HEK293 (cell line): ENCODE measurements around the gene SLC28A3.

Experiments used
- CTCF ChIA-PET: fragments of 350-600 bp; formaldehyde crosslinking; extraction: SDS; loops from one replicate; lab custom pipeline; 2021; ENCODE audit warnings: antibody characterized with exemption; lab: Yijun Ruan, JAX
- POLR2A ChIA-PET: fragments of 300-600 bp; formaldehyde crosslinking; extraction: SDS; loops from one replicate; lab custom pipeline; 2020; ENCODE audit warnings: antibody characterized with exemption, inconsistent platforms; lab: Yijun Ruan, JAX
- H3K27ac ChIP-seq: fragments of 200-500 bp; sonication (Bioruptor generic); 2 replicates; pipeline ENCODE4 v1.5.1; 2014; ENCODE audit warnings: low read depth, low read length, control low read depth, inconsistent platforms; ENCODE audit errors: extremely low read depth
- H3K36me3 ChIP-seq, 2 experiments: fragments of 200-500 bp in 1 of 2; sonication (Bioruptor generic) in 1 of 2; 1 replicate in 1 of 2; 2 replicates in 1 of 2; pipeline ENCODE4 v1.5.1; 2014 to 2017; ENCODE audit warnings: inconsistent platforms in 2 of 2, low read length in 2 of 2; ENCODE audit not compliant: control insufficient read depth in 2 of 2, insufficient read depth in 1 of 2
- H3K4me1 ChIP-seq: fragments of 200-500 bp; sonication (Bioruptor generic); 2 replicates; pipeline ENCODE4 v1.5.1; 2014; ENCODE audit warnings: mild to moderate bottlenecking, low read length, inconsistent platforms; ENCODE audit not compliant: control insufficient read depth, insufficient read depth
- H3K4me3 ChIP-seq: 2 replicates; pipeline ENCODE4 v1.5.1; 2011; ENCODE audit warnings: low read depth, mild to moderate bottlenecking, control low read depth, low read length, moderate library complexity
- H3K9me3 ChIP-seq: fragments of 200-500 bp; sonication (Bioruptor generic); 2 replicates; pipeline ENCODE4 v1.5.1; 2014; ENCODE audit warnings: low read depth, low read length, inconsistent platforms; ENCODE audit not compliant: control insufficient read depth, insufficient read depth
- EGR2 ChIP-seq: fragments of 450-650 bp; formaldehyde crosslinking; IDR thresholded peaks from 2 replicates; pipeline ENCODE4 v1.5.1; 2016; ENCODE audit warnings: low read depth, missing biosample characterization, missing genetic modification characterization
- GLI2 ChIP-seq: fragments of 450-650 bp; formaldehyde crosslinking; IDR thresholded peaks from 2 replicates; pipeline ENCODE4; 2017; ENCODE audit warnings: missing biosample characterization, missing genetic modification characterization, low read depth, borderline replicate concordance
- GLI4 ChIP-seq: fragments of 450-650 bp; formaldehyde crosslinking; IDR thresholded peaks from 2 replicates; pipeline ENCODE4 v1.5.1; 2016; ENCODE audit warnings: missing biosample characterization, missing genetic modification characterization
- KLF7 ChIP-seq: fragments of 450-650 bp; formaldehyde crosslinking; IDR thresholded peaks from 2 replicates; pipeline ENCODE4 v1.5.1; 2016; ENCODE audit warnings: missing biosample characterization, missing genetic modification characterization, borderline replicate concordance
- SCRT1 ChIP-seq: fragments of 450-650 bp; formaldehyde crosslinking; IDR thresholded peaks from 2 replicates; pipeline ENCODE4 v1.5.1; 2016; ENCODE audit warnings: missing biosample characterization, missing genetic modification characterization, borderline replicate concordance
- SP3 ChIP-seq: fragments of 450-650 bp; formaldehyde crosslinking; IDR thresholded peaks from 2 replicates; pipeline ENCODE4 v1.5.1; 2016; ENCODE audit warnings: missing biosample characterization, missing genetic modification characterization
- SP7 ChIP-seq: fragments of 450-650 bp; formaldehyde crosslinking; IDR thresholded peaks from 2 replicates; pipeline ENCODE4 v1.5.1; 2016; ENCODE audit warnings: missing biosample characterization, missing genetic modification characterization
- ZEB2 ChIP-seq: fragments of 450-650 bp; formaldehyde crosslinking; IDR thresholded peaks from 2 replicates; pipeline ENCODE4 v1.5.1; 2016; ENCODE audit warnings: missing biosample characterization, missing genetic modification characterization
- ZNF211 ChIP-seq: fragments of 450-650 bp; formaldehyde crosslinking; IDR thresholded peaks from 2 replicates; pipeline ENCODE4 v1.5.1; 2016; ENCODE audit warnings: low read depth, missing biosample characterization, missing genetic modification characterization
- ZNF433 ChIP-seq: fragments of 450-650 bp; formaldehyde crosslinking; IDR thresholded peaks from 2 replicates; pipeline ENCODE4 v1.5.1; 2016; ENCODE audit warnings: missing biosample characterization, missing genetic modification characterization, low read depth
- ZNF473 ChIP-seq: fragments of 450-650 bp; formaldehyde crosslinking; IDR thresholded peaks from 2 replicates; pipeline ENCODE4 v1.5.1; 2017; ENCODE audit warnings: missing biosample characterization, missing genetic modification characterization
- ZNF626 ChIP-seq: fragments of 450-650 bp; sonication (Bioruptor Pico); formaldehyde crosslinking; IDR thresholded peaks from 2 replicates; pipeline ENCODE4 v1.5.1; 2018; ENCODE audit warnings: missing biosample characterization, missing genetic modification characterization, inconsistent platforms
- ZNF660 ChIP-seq: fragments of 450-650 bp; IDR thresholded peaks from 2 replicates; pipeline ENCODE4 v1.5.1; 2018; ENCODE audit warnings: missing biosample characterization, mild to moderate bottlenecking, missing genetic modification characterization
- ZNF747 ChIP-seq: fragments of 450-650 bp; formaldehyde crosslinking; IDR thresholded peaks from 2 replicates; pipeline ENCODE4 v1.5.1; 2016; ENCODE audit warnings: missing biosample characterization, missing genetic modification characterization
- ZNF777 ChIP-seq: fragments of 450-650 bp; formaldehyde crosslinking; IDR thresholded peaks from 2 replicates; pipeline ENCODE4 v1.5.1; 2017; ENCODE audit warnings: missing biosample characterization, missing genetic modification characterization, borderline replicate concordance
- ZNF837 ChIP-seq: fragments of 450-650 bp; formaldehyde crosslinking; IDR thresholded peaks from 2 replicates; pipeline ENCODE4 v1.5.1; 2016; ENCODE audit warnings: missing biosample characterization, missing genetic modification characterization
- ZSCAN23 ChIP-seq: fragments of 450-650 bp; formaldehyde crosslinking; IDR thresholded peaks from 2 replicates; pipeline ENCODE4 v1.5.1; 2016; ENCODE audit warnings: missing biosample characterization, missing genetic modification characterization
- TF ChIP-seq, protein P1 (sequence below): fragments of 450-650 bp; formaldehyde crosslinking; IDR thresholded peaks from 2 replicates; pipeline ENCODE4 v1.5.1; 2016; ENCODE audit warnings: missing biosample characterization, missing genetic modification characterization
- TF ChIP-seq, protein P2 (sequence below): fragments of 450-650 bp; formaldehyde crosslinking; IDR thresholded peaks from 2 replicates; pipeline ENCODE4 v1.5.1; 2016; ENCODE audit warnings: missing biosample characterization, missing genetic modification characterization
- TF ChIP-seq, protein P3 (sequence below): fragments of 450-650 bp; IDR thresholded peaks from 2 replicates; pipeline ENCODE4 v1.5.1; 2018; ENCODE audit warnings: missing biosample characterization, mild to moderate bottlenecking, missing genetic modification characterization
- TF ChIP-seq, protein P4 (sequence below): fragments of 450-650 bp; formaldehyde crosslinking; IDR thresholded peaks from 2 replicates; pipeline ENCODE4 v1.5.1; 2016; ENCODE audit warnings: missing biosample characterization, missing genetic modification characterization
- TF ChIP-seq, protein P5 (sequence below): fragments of 450-650 bp; formaldehyde crosslinking; IDR thresholded peaks from 2 replicates; pipeline ENCODE4 v1.5.1; 2016; ENCODE audit warnings: missing biosample characterization, missing genetic modification characterization

Gene SLC28A3

DNA sequence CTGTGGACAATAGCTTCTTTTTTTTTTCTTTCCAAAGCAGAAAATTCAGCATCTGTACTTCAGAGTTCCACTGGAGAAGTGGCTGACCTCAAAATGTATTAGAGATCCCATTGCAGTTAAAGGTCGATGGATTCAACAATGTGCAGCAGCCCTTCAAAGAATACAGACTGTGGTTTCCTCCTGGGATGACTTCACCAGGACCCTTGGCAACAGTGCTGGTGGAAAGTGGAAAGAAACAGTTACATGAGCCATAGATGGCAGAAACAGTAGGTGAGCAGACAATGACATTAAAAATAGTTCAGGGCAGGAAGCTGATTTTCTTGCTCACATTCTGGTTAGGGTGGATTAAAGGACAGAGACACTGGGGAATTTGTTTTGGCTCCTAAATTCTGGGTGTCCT is 62.4 kb downstream of the SLC28A3 start:
- POLR2A ChIA-PET: no interaction called here

DNA sequence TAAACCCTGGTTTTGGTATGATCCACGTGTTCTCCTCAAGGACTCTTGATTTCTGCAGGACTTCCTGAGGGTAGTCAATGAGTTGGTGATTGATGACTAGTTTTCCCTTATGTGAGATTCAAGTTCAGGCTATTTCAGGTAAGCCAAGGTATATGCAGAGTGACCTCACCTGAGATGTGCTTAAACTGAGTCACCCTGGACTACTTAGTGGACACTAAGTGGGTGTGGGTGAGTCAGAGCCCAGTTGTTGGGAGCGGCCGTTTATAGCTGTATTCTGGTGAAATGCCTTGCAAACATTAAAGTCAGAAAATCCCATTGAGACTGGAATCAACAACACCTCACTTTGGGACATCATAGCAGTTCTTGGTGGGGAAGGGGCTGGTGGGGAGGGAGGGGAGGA is 62.9 kb downstream of the SLC28A3 start:
- Histone ChIP-seq H3K36me3 (no peaks in the 10 kb centered on the region), H3K9me3 (no peaks in the 10 kb centered on the region)
- TF ChIP-seq, protein P1, sequence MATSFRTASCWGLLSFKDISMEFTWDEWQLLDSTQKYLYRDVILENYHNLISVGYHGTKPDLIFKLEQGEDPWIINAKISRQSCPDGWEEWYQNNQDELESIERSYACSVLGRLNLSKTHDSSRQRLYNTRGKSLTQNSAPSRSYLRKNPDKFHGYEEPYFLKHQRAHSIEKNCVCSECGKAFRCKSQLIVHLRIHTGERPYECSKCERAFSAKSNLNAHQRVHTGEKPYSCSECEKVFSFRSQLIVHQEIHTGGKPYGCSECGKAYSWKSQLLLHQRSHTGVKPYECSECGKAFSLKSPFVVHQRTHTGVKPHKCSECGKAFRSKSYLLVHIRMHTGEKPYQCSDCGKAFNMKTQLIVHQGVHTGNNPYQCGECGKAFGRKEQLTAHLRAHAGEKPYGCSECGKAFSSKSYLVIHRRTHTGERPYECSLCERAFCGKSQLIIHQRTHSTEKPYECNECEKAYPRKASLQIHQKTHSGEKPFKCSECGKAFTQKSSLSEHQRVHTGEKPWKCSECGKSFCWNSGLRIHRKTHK: no peak
- TF ChIP-seq, protein P2, sequence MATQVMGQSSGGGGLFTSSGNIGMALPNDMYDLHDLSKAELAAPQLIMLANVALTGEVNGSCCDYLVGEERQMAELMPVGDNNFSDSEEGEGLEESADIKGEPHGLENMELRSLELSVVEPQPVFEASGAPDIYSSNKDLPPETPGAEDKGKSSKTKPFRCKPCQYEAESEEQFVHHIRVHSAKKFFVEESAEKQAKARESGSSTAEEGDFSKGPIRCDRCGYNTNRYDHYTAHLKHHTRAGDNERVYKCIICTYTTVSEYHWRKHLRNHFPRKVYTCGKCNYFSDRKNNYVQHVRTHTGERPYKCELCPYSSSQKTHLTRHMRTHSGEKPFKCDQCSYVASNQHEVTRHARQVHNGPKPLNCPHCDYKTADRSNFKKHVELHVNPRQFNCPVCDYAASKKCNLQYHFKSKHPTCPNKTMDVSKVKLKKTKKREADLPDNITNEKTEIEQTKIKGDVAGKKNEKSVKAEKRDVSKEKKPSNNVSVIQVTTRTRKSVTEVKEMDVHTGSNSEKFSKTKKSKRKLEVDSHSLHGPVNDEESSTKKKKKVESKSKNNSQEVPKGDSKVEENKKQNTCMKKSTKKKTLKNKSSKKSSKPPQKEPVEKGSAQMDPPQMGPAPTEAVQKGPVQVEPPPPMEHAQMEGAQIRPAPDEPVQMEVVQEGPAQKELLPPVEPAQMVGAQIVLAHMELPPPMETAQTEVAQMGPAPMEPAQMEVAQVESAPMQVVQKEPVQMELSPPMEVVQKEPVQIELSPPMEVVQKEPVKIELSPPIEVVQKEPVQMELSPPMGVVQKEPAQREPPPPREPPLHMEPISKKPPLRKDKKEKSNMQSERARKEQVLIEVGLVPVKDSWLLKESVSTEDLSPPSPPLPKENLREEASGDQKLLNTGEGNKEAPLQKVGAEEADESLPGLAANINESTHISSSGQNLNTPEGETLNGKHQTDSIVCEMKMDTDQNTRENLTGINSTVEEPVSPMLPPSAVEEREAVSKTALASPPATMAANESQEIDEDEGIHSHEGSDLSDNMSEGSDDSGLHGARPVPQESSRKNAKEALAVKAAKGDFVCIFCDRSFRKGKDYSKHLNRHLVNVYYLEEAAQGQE (tag by site-specific recombination): no peak
- TF ChIP-seq, protein P3, sequence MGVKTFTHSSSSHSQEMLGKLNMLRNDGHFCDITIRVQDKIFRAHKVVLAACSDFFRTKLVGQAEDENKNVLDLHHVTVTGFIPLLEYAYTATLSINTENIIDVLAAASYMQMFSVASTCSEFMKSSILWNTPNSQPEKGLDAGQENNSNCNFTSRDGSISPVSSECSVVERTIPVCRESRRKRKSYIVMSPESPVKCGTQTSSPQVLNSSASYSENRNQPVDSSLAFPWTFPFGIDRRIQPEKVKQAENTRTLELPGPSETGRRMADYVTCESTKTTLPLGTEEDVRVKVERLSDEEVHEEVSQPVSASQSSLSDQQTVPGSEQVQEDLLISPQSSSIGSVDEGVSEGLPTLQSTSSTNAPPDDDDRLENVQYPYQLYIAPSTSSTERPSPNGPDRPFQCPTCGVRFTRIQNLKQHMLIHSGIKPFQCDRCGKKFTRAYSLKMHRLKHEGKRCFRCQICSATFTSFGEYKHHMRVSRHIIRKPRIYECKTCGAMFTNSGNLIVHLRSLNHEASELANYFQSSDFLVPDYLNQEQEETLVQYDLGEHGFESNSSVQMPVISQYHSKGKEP (tag by site-specific recombination): no peak
- TF ChIP-seq KLF7 (tag by site-specific recombination): no peak
- TF ChIP-seq ZNF433: no peak
- TF ChIP-seq, protein P4, sequence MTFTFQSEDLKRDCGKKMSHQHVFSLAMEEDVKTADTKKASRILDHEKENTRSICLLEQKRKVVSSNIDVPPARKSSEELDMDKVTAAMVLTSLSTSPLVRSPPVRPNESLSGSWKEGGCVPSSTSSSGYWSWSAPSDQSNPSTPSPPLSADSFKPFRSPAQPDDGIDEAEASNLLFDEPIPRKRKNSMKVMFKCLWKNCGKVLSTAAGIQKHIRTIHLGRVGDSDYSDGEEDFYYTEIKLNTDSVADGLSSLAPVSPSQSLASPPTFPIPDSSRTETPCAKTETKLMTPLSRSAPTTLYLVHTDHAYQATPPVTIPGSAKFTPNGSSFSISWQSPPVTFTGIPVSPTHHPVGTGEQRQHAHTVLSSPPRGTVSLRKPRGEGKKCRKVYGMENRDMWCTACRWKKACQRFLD (tag by site-specific recombination): no peak
- TF ChIP-seq ZEB2 (tag by site-specific recombination): no peak
- no peak for TF ChIP-seq ZNF747 (tag by site-specific recombination)
- TF ChIP-seq ZNF626 (tag by site-specific recombination): no peak
- TF ChIP-seq ZNF777 (tag by site-specific recombination): no peak
- TF ChIP-seq GLI2 (tag by site-specific recombination): no peak
- TF ChIP-seq ZSCAN23 (tag by site-specific recombination): no peak
- TF ChIP-seq SP7 (tag by site-specific recombination): no peak
- no peak for TF ChIP-seq ZNF473 (tag by site-specific recombination)
- TF ChIP-seq EGR2 (tag by site-specific recombination): no peak
- no peak for TF ChIP-seq SCRT1
- TF ChIP-seq, all 188 proteins: peak for 0
- Histone ChIP-seq H3K4me3 (no peak overlapping the region), H3K27ac (no peak overlapping the region), H3K4me1 (no peaks in the 10 kb centered on the region)
- CTCF ChIA-PET: interaction anchor here (0.8 kb wide), 1 partner anchor 17 kb away, joined by 3 read pairs; no protein-coding TSS in a partner anchor
- POLR2A ChIA-PET: interaction anchor here (0.7 kb wide), 1 partner anchor 30 kb away, joined by 6 read pairs; no protein-coding TSS in a partner anchor

More for the DNA sequence above, 62.4 kb downstream of the SLC28A3 start:
- no peak overlapping the region for H3K4me3 ChIP-seq
- TF ChIP-seq ZNF837 (tag by site-specific recombination): no peak
- TF ChIP-seq ZNF211: no peak
- TF ChIP-seq GLI4 (tag by site-specific recombination): no peak
- TF ChIP-seq SP3 (tag by site-specific recombination): no peak
- TF ChIP-seq, protein P5, sequence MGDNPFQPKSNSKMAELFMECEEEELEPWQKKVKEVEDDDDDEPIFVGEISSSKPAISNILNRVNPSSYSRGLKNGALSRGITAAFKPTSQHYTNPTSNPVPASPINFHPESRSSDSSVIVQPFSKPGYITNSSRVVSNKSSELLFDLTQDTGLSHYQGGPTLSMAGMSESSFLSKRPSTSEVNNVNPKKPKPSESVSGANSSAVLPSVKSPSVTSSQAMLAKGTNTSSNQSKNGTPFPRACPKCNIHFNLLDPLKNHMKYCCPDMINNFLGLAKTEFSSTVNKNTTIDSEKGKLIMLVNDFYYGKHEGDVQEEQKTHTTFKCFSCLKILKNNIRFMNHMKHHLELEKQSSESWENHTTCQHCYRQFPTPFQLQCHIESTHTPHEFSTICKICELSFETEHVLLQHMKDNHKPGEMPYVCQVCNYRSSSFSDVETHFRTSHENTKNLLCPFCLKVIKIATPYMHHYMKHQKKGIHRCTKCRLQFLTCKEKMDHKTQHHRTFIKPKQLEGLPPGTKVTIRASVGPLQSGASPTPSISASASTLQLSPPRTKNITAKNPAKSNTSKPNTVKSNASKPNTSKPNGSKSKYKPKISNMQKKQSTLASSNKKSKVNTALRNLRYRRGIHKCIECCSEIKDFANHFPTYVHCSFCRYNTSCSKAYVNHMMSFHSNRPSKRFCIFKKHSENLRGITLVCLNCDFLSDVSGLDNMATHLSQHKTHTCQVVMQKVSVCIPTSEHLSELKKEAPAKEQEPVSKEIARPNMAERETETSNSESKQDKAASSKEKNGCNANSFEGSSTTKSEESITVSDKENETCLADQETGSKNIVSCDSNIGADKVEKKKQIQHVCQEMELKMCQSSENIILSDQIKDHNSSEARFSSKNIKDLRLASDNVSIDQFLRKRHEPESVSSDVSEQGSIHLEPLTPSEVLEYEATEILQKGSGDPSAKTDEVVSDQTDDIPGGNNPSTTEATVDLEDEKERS (tag by site-specific recombination): no peak
- no peak for TF ChIP-seq ZNF660
- TF ChIP-seq, all 188 proteins: peak for 0
- H3K36me3 ChIP-seq: no peaks in the 10 kb centered on the region
- no peak overlapping the region for H3K27ac ChIP-seq
- CTCF ChIA-PET: interaction anchor here (0.6 to 0.8 kb wide), 3 partner anchors 18 to 1390 kb away, joined by 3 to 4 read pairs (median 3); no protein-coding TSS in a partner anchor
- no peaks in the 10 kb centered on the region for H3K9me3 ChIP-seq
- no peaks in the 10 kb centered on the region for H3K4me1 ChIP-seq
